Breast epithelium (tissue), 3 donors: ENCODE data around the gene ACSL3.

Experiments
- POLR2A ChIP-seq: fragments of 450-650 bp; IDR thresholded peaks from one replicate; pipeline ENCODE4 v1.6.1; 2016; ENCODE audit warnings: antibody characterized with exemption, mild to moderate bottlenecking, moderate library complexity
- POLR2AphosphoS5 ChIP-seq, 3 donors: sonication (generic); formaldehyde crosslinking; IDR thresholded peaks; one replicate each; pipeline ENCODE4 v1.6.1; 2017; ENCODE audit warnings: antibody characterized with exemption in 3 of 3
- TF ChIP-seq, protein P1 (sequence below), 3 donors: fragments of 450-650 bp; IDR thresholded peaks; one replicate each; pipeline ENCODE4 v1.5.1; 2016 to 2017; ENCODE audit warnings: antibody characterized with exemption in 3 of 3, mild to moderate bottlenecking in 3 of 3, moderate library complexity in 3 of 3

DNA sequence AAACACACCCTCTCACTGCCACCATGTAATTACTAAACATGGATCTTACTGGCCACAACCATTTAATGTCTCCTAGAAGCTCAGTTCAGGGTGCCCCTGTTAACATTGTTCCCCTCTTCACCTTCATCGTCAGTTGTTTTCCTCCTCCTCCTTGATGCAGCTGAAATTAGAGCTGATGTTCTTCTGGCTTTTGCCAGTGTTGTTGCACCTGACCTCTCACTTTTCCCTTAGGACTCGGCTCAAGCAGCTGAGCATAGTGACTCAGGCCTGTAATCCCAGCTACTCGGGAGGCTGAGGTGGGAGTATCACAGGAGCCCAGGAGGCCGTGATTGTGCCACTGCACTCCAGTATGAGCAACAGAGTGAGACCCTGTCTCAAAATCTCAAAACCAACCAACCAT, 70.8 kb downstream of the ACSL3 start:
- TF ChIP-seq, protein P1, sequence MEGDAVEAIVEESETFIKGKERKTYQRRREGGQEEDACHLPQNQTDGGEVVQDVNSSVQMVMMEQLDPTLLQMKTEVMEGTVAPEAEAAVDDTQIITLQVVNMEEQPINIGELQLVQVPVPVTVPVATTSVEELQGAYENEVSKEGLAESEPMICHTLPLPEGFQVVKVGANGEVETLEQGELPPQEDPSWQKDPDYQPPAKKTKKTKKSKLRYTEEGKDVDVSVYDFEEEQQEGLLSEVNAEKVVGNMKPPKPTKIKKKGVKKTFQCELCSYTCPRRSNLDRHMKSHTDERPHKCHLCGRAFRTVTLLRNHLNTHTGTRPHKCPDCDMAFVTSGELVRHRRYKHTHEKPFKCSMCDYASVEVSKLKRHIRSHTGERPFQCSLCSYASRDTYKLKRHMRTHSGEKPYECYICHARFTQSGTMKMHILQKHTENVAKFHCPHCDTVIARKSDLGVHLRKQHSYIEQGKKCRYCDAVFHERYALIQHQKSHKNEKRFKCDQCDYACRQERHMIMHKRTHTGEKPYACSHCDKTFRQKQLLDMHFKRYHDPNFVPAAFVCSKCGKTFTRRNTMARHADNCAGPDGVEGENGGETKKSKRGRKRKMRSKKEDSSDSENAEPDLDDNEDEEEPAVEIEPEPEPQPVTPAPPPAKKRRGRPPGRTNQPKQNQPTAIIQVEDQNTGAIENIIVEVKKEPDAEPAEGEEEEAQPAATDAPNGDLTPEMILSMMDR (IDR thresholded peaks at IDR 0.05): no peak
- TF ChIP-seq POLR2AphosphoS5 (IDR thresholded peaks at IDR 0.05): no peak
- TF ChIP-seq POLR2A: no peak
